Vagina (tissue), 2 donors: ENCODE results near the gene SNX9. TPM values are rescaled to one million over a fixed set of nuclear protein-coding genes. Genes with fewer than 3 reads are reported as not detected.

ENCODE experiments used
- DNase-seq, 2 donors: peaks; one replicate each; pipeline ENCODE4 v3.0.0-alpha.2; 2017; ENCODE audit errors: extremely low spot score in 2 of 2
- H3K27ac ChIP-seq: fragments of 200-600 bp; sonication (generic); one replicate; pipeline ENCODE4 v1.5.1; 2019
- H3K27me3 ChIP-seq: fragments of 200-600 bp; sonication (generic); one replicate; pipeline ENCODE4 v1.5.1; 2019
- H3K36me3 ChIP-seq, 2 donors: fragments of 200-600 bp; sonication (generic); one replicate each; pipeline ENCODE4 v1.5.1; 2017 to 2019
- H3K4me1 ChIP-seq: fragments of 200-600 bp; sonication (generic); one replicate; pipeline ENCODE4 v1.5.1; 2019
- H3K4me3 ChIP-seq, 2 donors: fragments of 200-600 bp; sonication (generic); 1 replicate in 1 of 2; 2 replicates in 1 of 2; pipeline ENCODE4 v1.5.1; 2016 to 2019
- H3K9me3 ChIP-seq: fragments of 200-600 bp; sonication (generic); one replicate; pipeline ENCODE4 v1.5.1; 2019
- CTCF ChIP-seq, 3 experiments: fragments of 450-650 bp in 2 of 3; fragments of 200-600 bp in 1 of 3; sonication (generic) in 1 of 3; IDR thresholded peaks; one replicate each; pipeline ENCODE4 v1.5.1; 2017 to 2019; ENCODE audit warnings: antibody characterized with exemption in 3 of 3, mild to moderate bottlenecking in 2 of 3, moderate library complexity in 2 of 3
- POLR2A ChIP-seq, 2 donors: fragments of 450-650 bp; IDR thresholded peaks; one replicate each; pipeline ENCODE4 v1.6.1; 2017; ENCODE audit warnings: antibody characterized with exemption in 2 of 2, mild to moderate bottlenecking in 2 of 2, moderate library complexity in 2 of 2
- POLR2AphosphoS5 ChIP-seq, 2 donors: sonication (generic); formaldehyde crosslinking; IDR thresholded peaks; one replicate each; pipeline ENCODE4 v1.9.0; 2017; ENCODE audit warnings: antibody characterized with exemption in 2 of 2, mild to moderate bottlenecking in 2 of 2, low read depth in 1 of 2; ENCODE audit not compliant: insufficient read depth in 1 of 2
- intact Hi-C: fragments of 100-400 bp; cut with DNase I; formaldehyde crosslinking; loops from one replicate; pipeline ENCODE4 v1.15.1; 2023
- total RNA-seq: library from RNA; depleted of rRNA; stranded (reverse); fragments of >200 nt; gene quantifications from one replicate; pipeline ENCODE4 v1.2.3, GENCODE V29; 2016

Gene SNX9
- total RNA-seq, 1 donor from 2014 or later: 61.4 TPM

- TF ChIP-seq POLR2AphosphoS5 (IDR thresholded peaks at IDR 0.05; ENCODE audit: insufficient read depth in 1 of 2, low read depth in 1 of 2): peak; percentile 34 to 40
- no peak for TF ChIP-seq CTCF (IDR thresholded peaks at IDR 0.05)
- Histone ChIP-seq H3K27me3 (no peaks in the 10 kb centered on the region), H3K9me3 (no peaks in the 10 kb centered on the region), H3K27ac (peak overlapping the region; percentile 99), H3K4me3 (peak overlapping the region; percentile 91 to 93), H3K36me3 (no peaks in the 10 kb centered on the region), H3K4me1 (peaks cover 34% of the 10 kb centered on the region)
- DNase-seq: peak in 1 of 2 donors; percentile 88
- intact Hi-C loops: no loop called here
Observed at GRCh38 chr6:157823528-157824370, 703 bp downstream of the SNX9 start.

- Histone ChIP-seq H3K4me1 (peaks cover 48% of the 10 kb centered on the region), H3K27me3 (no peaks in the 10 kb centered on the region), H3K27ac (peak overlapping the region; percentile 99), H3K4me3 (peak overlapping the region; percentile 91 to 93), H3K36me3 (no peaks in the 10 kb centered on the region), H3K9me3 (no peaks in the 10 kb centered on the region)
- no peak for DNase-seq
- intact Hi-C loops: no loop called here
- TF ChIP-seq CTCF (IDR thresholded peaks at IDR 0.05) (no peak), POLR2AphosphoS5 (IDR thresholded peaks at IDR 0.05; ENCODE audit: insufficient read depth in 1 of 2, low read depth in 1 of 2) (no peak), POLR2A (IDR thresholded peaks at IDR 0.05) (no peak)
Observed at GRCh38 chr6:157825243-157825904, 2.3 kb downstream of the SNX9 start.

- no peaks in the 10 kb centered on the region for H3K9me3 ChIP-seq
- no peaks in the 10 kb centered on the region for H3K27me3 ChIP-seq
- peaks cover 69% of the 10 kb centered on the region for H3K4me1 ChIP-seq
- DNase-seq: no peak
- no peaks in the 10 kb centered on the region for H3K36me3 ChIP-seq
- H3K4me3 ChIP-seq: no peak overlapping the region
- TF ChIP-seq POLR2A (IDR thresholded peaks at IDR 0.05): no peak
- TF ChIP-seq POLR2AphosphoS5 (IDR thresholded peaks at IDR 0.05; ENCODE audit: insufficient read depth in 1 of 2, low read depth in 1 of 2): no peak
- no peak for TF ChIP-seq CTCF (IDR thresholded peaks at IDR 0.05)
- H3K27ac ChIP-seq: no peak overlapping the region
- intact Hi-C loops: no loop called here
Observed at GRCh38 chr6:157830354-157831017, 7.4 kb downstream of the SNX9 start.

GRCh38 chr6:157831018-157831369, 7.9 kb downstream of the SNX9 start:
- H3K27me3 ChIP-seq: no peaks in the 10 kb centered on the region
- H3K9me3 ChIP-seq: no peaks in the 10 kb centered on the region
- H3K4me1 ChIP-seq: peaks cover 65% of the 10 kb centered on the region
- no peaks in the 10 kb centered on the region for H3K36me3 ChIP-seq
- DNase-seq: no peak
- H3K27ac ChIP-seq: no peak overlapping the region
- no peak overlapping the region for H3K4me3 ChIP-seq
- intact Hi-C loops: no loop called here
- no peak for TF ChIP-seq CTCF (IDR thresholded peaks at IDR 0.05)
- TF ChIP-seq POLR2AphosphoS5 (IDR thresholded peaks at IDR 0.05; ENCODE audit: insufficient read depth in 1 of 2, low read depth in 1 of 2): no peak
- no peak for TF ChIP-seq POLR2A (IDR thresholded peaks at IDR 0.05)
